HCT116 (cell line): Measurements from ENCODE around the gene KSR2. TPM values are rescaled to one million over a fixed set of nuclear protein-coding genes. Genes with fewer than 3 reads are reported as not detected.

Experiments
- ATAC-seq: fragments of 200-7000 bp; cut with Tn5 transposase; 2 replicates; pipeline ENCODE4 v1.9.1; 2020; ENCODE audit warnings: mild to moderate bottlenecking, moderate library complexity
- BruUV-seq: library from RNA; stranded (reverse); fragments of 400-500 nt; replicated peaks from 2 replicates; lab custom pipeline; 2021; lab: Mats Ljungman, UMichigan
- CTCF ChIA-PET: fragments of 300-600 bp; sonication (Branson Sonifier 250); formaldehyde crosslinking; loops from one replicate; lab custom pipeline; 2021; ENCODE audit warnings: antibody characterized with exemption; lab: Charles Lee
- POLR2A ChIA-PET: fragments of 300-600, 350-600 bp; sonication (Branson Sonifier 250); formaldehyde crosslinking; loops from one replicate; lab custom pipeline; 2021; ENCODE audit warnings: antibody characterized with exemption; lab: Charles Lee
- RAD21 ChIA-PET, 2 experiments: fragments of 300-600 bp; sonication (Branson Sonifier 250); formaldehyde crosslinking; loops; one replicate each; lab custom pipeline; 2023; ENCODE audit warnings: low total read pairs in 2 of 2; ENCODE audit not compliant: uncharacterized antibody in 2 of 2, unreplicated experiment in 2 of 2, low non-redundant PET in 1 of 2; lab: Charles Lee
- DNase-seq: peaks from one replicate; pipeline ENCODE4 v3.0.0-alpha.2; 2010; ENCODE audit warnings: low read depth, low spot score
- H2AFZ ChIP-seq: fragments of 200-600 bp; shearing (Covaris generic), sonication (generic); 2 replicates; pipeline ENCODE4 v1.6.1; 2017; ENCODE audit warnings: low read depth, mixed run types, mixed read lengths, antibody characterized with exemption, low read length; ENCODE audit not compliant: poor library complexity, severe bottlenecking
- H3K27ac ChIP-seq: 2 replicates; pipeline ENCODE4 v1.5.1; 2012; ENCODE audit warnings: low read depth, low read length
- H3K27me3 ChIP-seq: fragments of 200-600 bp; sonication (generic); 2 replicates; pipeline ENCODE4 v1.6.1; 2016; ENCODE audit warnings: mixed run types, low read length, mixed read lengths; ENCODE audit not compliant: insufficient read depth
- H3K36me3 ChIP-seq, 2 experiments: fragments of 200-500 bp in 1 of 2; fragments of 200-600 bp in 1 of 2; sonication (Bioruptor generic) in 1 of 2; sonication (generic) in 1 of 2; 2 replicates each; pipeline versions ENCODE4 v1.5.1 to v1.6.1; 2014 to 2016; ENCODE audit warnings: low read length in 2 of 2, inconsistent platforms in 1 of 2, mixed read lengths in 1 of 2, mixed run types in 1 of 2; ENCODE audit not compliant: insufficient read depth in 2 of 2, control insufficient read depth in 1 of 2
- H3K4me1 ChIP-seq, 2 experiments: fragments of 200-600 bp in 1 of 2; sonication (generic) in 1 of 2; 2 replicates each; pipeline versions ENCODE4 v1.5.1 to v1.6.1; 2012 to 2017; ENCODE audit warnings: low read length in 2 of 2, inconsistent platforms in 1 of 2, mild to moderate bottlenecking in 1 of 2, mixed read lengths in 1 of 2, mixed run types in 1 of 2, moderate library complexity in 1 of 2; ENCODE audit not compliant: insufficient read depth in 2 of 2, control insufficient read depth in 1 of 2
- H3K4me2 ChIP-seq: fragments of 200-600 bp; sonication (generic); 2 replicates; pipeline ENCODE4 v1.6.1; 2017; ENCODE audit warnings: mixed run types, low read length, mixed read lengths
- H3K4me3 ChIP-seq, 2 experiments: fragments of 200-600 bp in 1 of 2; sonication (generic) in 1 of 2; replicated peaks in 1 of 2; 2 replicates each; pipeline ENCODE4 v1.5.1; 2011 to 2016; ENCODE audit warnings: low read length in 2 of 2, control low read depth in 1 of 2, low read depth in 1 of 2, mild to moderate bottlenecking in 1 of 2, mixed read lengths in 1 of 2, mixed run types in 1 of 2
- H3K79me2 ChIP-seq: fragments of 200-600 bp; sonication (generic); 2 replicates; pipeline ENCODE4 v1.6.1; 2017; ENCODE audit warnings: mild to moderate bottlenecking, mixed run types, low read length, moderate library complexity, mixed read lengths; ENCODE audit not compliant: insufficient read depth
- H3K9ac ChIP-seq: fragments of 200-600 bp; sonication (generic); 2 replicates; pipeline ENCODE4 v1.6.1; 2016; ENCODE audit warnings: low read length, mixed read lengths
- H3K9me2 ChIP-seq: fragments of 200-600 bp; sonication (generic), shearing (Covaris generic); 2 replicates; pipeline ENCODE4 v1.6.1; 2017; ENCODE audit warnings: mixed run types, mild to moderate bottlenecking, moderate library complexity; ENCODE audit not compliant: insufficient read depth
- H3K9me3 ChIP-seq, 2 experiments: fragments of 200-500 bp in 1 of 2; fragments of 200-600 bp in 1 of 2; sonication (Bioruptor generic) in 1 of 2; sonication (generic) in 1 of 2; 2 replicates each; pipeline ENCODE4 v1.6.1; 2014 to 2017; ENCODE audit warnings: low read length in 2 of 2, mixed read lengths in 2 of 2, inconsistent platforms in 1 of 2, low read depth in 1 of 2, mild to moderate bottlenecking in 1 of 2, mixed run types in 1 of 2, moderate library complexity in 1 of 2; ENCODE audit not compliant: control insufficient read depth in 1 of 2, insufficient read depth in 1 of 2
- H4K20me1 ChIP-seq: fragments of 200-600 bp; sonication (generic), shearing (Covaris generic); 2 replicates; pipeline ENCODE4 v1.6.1; 2017; ENCODE audit warnings: mixed run types, mild to moderate bottlenecking, moderate library complexity; ENCODE audit not compliant: insufficient read depth
- CBX3 ChIP-seq: IDR thresholded peaks from 2 replicates; pipeline ENCODE4 v1.6.1; 2012; ENCODE audit warnings: low read depth
- CEBPB ChIP-seq: IDR thresholded peaks from 2 replicates; pipeline ENCODE4 v1.6.1; 2012; ENCODE audit warnings: low read depth
- ELF1 ChIP-seq: IDR thresholded peaks from 2 replicates; pipeline ENCODE4 v1.6.1; 2012; ENCODE audit warnings: low read depth, borderline replicate concordance
- EZH2phosphoT487 ChIP-seq: fragments of 200-600 bp; IDR thresholded peaks from 2 replicates; pipeline ENCODE4 v1.6.1; 2018; ENCODE audit warnings: antibody characterized with exemption, borderline replicate concordance
- FOSL1 ChIP-seq: IDR thresholded peaks from 2 replicates; pipeline ENCODE4 v1.6.1; 2012; ENCODE audit warnings: low read depth
- MAX ChIP-seq: IDR thresholded peaks from 2 replicates; pipeline ENCODE4 v1.6.1; 2012
- POLR2AphosphoS5 ChIP-seq: IDR thresholded peaks from 2 replicates; pipeline ENCODE4 v1.6.1; 2011; ENCODE audit warnings: mild to moderate bottlenecking, low read depth, low read length, moderate library complexity
- RAD21 ChIP-seq: IDR thresholded peaks from 2 replicates; pipeline ENCODE4 v1.6.1; 2012; ENCODE audit warnings: low read depth, mild to moderate bottlenecking
- REST ChIP-seq: IDR thresholded peaks from 2 replicates; pipeline ENCODE4 v1.6.1; 2012; ENCODE audit warnings: low read depth
- SIN3A ChIP-seq: IDR thresholded peaks from 2 replicates; pipeline ENCODE4 v1.6.1; 2012; ENCODE audit warnings: low read depth
- SP1 ChIP-seq: IDR thresholded peaks from 2 replicates; pipeline ENCODE4 v1.6.1; 2012; ENCODE audit warnings: low read depth
- SRF ChIP-seq: IDR thresholded peaks from 2 replicates; pipeline ENCODE4 v1.6.1; 2012; ENCODE audit warnings: low read depth
- YY1 ChIP-seq: IDR thresholded peaks from 2 replicates; pipeline ENCODE4 v1.6.1; 2011; ENCODE audit warnings: low read length, low read depth, moderate library complexity, mild to moderate bottlenecking; ENCODE audit not compliant: insufficient replicate concordance; ENCODE audit errors: extremely low read depth
- ZNF274 ChIP-seq: fragments of 200-500 bp; sonication (Bioruptor generic); IDR thresholded peaks from 2 replicates; pipeline ENCODE4 v1.6.1; 2014; ENCODE audit warnings: mild to moderate bottlenecking, low read depth, low read length, inconsistent platforms
- intact Hi-C: fragments of 100-400 bp; cut with micrococcal nuclease; formaldehyde crosslinking; loops from 2 replicates; pipeline ENCODE4 v1.10.0; 2022
- total RNA-seq: library from RNA; stranded (reverse); gene quantifications from one replicate; pipeline ENCODE4 v1.2.1, GENCODE V29; 2021; ENCODE audit not compliant: unreplicated experiment
- TF ChIP-seq, protein P1 (sequence below), 3 experiments: fragments of 200-600 bp in 1 of 3; sonication (generic) in 1 of 3; IDR thresholded peaks in 2 of 3; conservative IDR thresholded peaks in 1 of 3; 2 replicates each; pipeline ENCODE4 v1.5.1; 2012 to 2017; ENCODE audit warnings: low read depth in 2 of 3, low read length in 2 of 3, antibody characterized with exemption in 1 of 3, borderline replicate concordance in 1 of 3, control low read depth in 1 of 3, mild to moderate bottlenecking in 1 of 3, mixed read lengths in 1 of 3, mixed run types in 1 of 3, moderate library complexity in 1 of 3; ENCODE audit not compliant: insufficient read depth in 1 of 3
- TF ChIP-seq, protein P2 (sequence below): IDR thresholded peaks from 2 replicates; pipeline ENCODE4 v1.6.1; 2012
- TF ChIP-seq, protein P3 (sequence below): IDR thresholded peaks from 2 replicates; pipeline ENCODE4 v1.6.1; 2011; ENCODE audit warnings: mild to moderate bottlenecking, low read length, moderate library complexity; ENCODE audit not compliant: insufficient replicate concordance; ENCODE audit errors: extremely low read depth

KSR2 gene
- total RNA-seq, 1 experiment from 2014 or later, result 10.1 TPM

DNA sequence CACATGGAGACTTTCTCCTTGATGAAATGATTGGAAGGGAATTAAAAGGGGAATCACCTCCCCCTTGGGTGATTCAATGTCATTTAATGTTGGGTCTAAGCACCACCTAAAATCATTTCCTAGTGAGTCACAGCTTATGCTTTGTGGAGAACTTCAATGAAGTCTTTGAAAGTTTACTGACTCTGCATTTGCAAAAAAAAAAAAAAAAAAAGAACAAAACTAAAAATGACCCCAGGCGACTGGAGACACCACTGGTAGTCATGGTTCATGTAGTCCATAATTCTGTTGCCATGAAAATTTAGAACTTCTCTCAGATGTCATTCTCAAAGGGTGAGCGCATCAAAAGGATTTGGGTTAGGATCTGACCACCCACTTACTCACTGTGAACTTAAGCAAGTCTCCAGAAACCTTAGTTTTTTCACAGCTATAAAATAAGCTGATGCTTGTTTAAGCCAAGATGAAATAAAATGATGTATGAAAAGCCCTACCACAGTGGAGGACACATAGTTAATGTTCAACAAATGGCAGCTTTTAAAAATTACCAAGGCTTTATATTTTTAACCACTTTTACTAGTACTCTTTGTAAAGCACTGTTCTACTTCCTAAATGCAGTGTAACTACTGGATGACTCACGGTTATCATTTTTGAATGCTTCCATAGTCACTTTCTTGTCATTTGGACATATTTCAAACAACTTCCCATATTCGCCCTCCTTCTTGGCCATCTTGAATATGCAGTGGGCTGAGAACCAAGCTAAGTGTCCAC is 18.1 kb upstream of the KSR2 start:
- RAD21 ChIA-PET, result interaction anchor here (0.6 to 1.0 kb wide), 2 partner anchors 16 to 112 kb away, joined by 3 read pairs; no protein-coding TSS in a partner anchor
- peak overlapping the region; percentile 63 for H3K4me2 ChIP-seq
- ATAC-seq (peak; percentile 78), DNase-seq (peak; percentile 97)
- POLR2A ChIA-PET, result interaction anchor here (1.0 to 2.0 kb wide), 4 partner anchors 15 to 30 kb away, joined by 3 to 11 read pairs (median 4); partner anchors contain the start of gene KSR2
- no peaks in the 10 kb centered on the region for H3K36me3 ChIP-seq
- intact Hi-C loops, result loop anchor here (2.0 to 5.0 kb wide), 2 partner anchors 30 to 65 kb away; partner anchors contain the start of gene RFC5
- BruUV-seq, result no TSS peak
- H3K9me3 ChIP-seq, result no peaks in the 10 kb centered on the region
- peak overlapping the region; percentile 79 for H2AFZ ChIP-seq
- peak overlapping the region; percentile 57 for H3K9ac ChIP-seq
- CTCF ChIA-PET, result interaction anchor here (1.0 to 1.4 kb wide), 4 partner anchors 48 to 130 kb away, joined by 3 to 4 read pairs (median 4); no protein-coding TSS in a partner anchor
- peaks cover 43 to 71% of the 10 kb centered on the region in 2 experiments for H3K4me1 ChIP-seq
- no peaks in the 10 kb centered on the region for H3K9me2 ChIP-seq
- peak overlapping the region in 1 of 2 experiments; percentile 27; a peak in 2 of 4 replicates for H3K4me3 ChIP-seq
- H3K27ac ChIP-seq, result peak overlapping the region; percentile 98
- H3K79me2 ChIP-seq, result no peaks in the 10 kb centered on the region
- no peaks in the 10 kb centered on the region for H3K27me3 ChIP-seq
- H4K20me1 ChIP-seq, result no peaks in the 10 kb centered on the region
- TF ChIP-seq MAX, result peak; percentile 32; the same call in 1 of the 2 replicates
- TF ChIP-seq, protein P1, sequence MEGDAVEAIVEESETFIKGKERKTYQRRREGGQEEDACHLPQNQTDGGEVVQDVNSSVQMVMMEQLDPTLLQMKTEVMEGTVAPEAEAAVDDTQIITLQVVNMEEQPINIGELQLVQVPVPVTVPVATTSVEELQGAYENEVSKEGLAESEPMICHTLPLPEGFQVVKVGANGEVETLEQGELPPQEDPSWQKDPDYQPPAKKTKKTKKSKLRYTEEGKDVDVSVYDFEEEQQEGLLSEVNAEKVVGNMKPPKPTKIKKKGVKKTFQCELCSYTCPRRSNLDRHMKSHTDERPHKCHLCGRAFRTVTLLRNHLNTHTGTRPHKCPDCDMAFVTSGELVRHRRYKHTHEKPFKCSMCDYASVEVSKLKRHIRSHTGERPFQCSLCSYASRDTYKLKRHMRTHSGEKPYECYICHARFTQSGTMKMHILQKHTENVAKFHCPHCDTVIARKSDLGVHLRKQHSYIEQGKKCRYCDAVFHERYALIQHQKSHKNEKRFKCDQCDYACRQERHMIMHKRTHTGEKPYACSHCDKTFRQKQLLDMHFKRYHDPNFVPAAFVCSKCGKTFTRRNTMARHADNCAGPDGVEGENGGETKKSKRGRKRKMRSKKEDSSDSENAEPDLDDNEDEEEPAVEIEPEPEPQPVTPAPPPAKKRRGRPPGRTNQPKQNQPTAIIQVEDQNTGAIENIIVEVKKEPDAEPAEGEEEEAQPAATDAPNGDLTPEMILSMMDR (IDR thresholded peaks at IDR 0.05 in 2 of 3, conservative IDR thresholded peaks at IDR 0.05 in 1 of 3; ENCODE audit: borderline replicate concordance in 1 of 3, insufficient read depth in 1 of 3, low read depth in 2 of 3, low read length in 2 of 3), result no peak
- peak; percentile 72 for TF ChIP-seq CEBPB
- TF ChIP-seq ZNF274, result no peak
- TF ChIP-seq CBX3, result peak; percentile 75
- no peak for TF ChIP-seq ELF1
- peak; percentile 86 for TF ChIP-seq FOSL1
- TF ChIP-seq SIN3A, result peak; percentile 58
- no peak for TF ChIP-seq REST
- TF ChIP-seq, protein P2, sequence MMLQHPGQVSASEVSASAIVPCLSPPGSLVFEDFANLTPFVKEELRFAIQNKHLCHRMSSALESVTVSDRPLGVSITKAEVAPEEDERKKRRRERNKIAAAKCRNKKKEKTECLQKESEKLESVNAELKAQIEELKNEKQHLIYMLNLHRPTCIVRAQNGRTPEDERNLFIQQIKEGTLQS, result peak; percentile 17; the same call in 1 of the 2 replicates
- no peak for TF ChIP-seq EZH2phosphoT487
- TF ChIP-seq SP1, result peak; percentile 76
- 0 out of 2 replicates have a peak, but pooled peaks have one; percentile 1 for TF ChIP-seq RAD21
- TF ChIP-seq POLR2AphosphoS5, result peak; percentile 45; the same call in 1 of the 2 replicates
- TF ChIP-seq YY1, result peak; percentile 80
- peak; percentile 59 for TF ChIP-seq SRF
- TF ChIP-seq, protein P3, sequence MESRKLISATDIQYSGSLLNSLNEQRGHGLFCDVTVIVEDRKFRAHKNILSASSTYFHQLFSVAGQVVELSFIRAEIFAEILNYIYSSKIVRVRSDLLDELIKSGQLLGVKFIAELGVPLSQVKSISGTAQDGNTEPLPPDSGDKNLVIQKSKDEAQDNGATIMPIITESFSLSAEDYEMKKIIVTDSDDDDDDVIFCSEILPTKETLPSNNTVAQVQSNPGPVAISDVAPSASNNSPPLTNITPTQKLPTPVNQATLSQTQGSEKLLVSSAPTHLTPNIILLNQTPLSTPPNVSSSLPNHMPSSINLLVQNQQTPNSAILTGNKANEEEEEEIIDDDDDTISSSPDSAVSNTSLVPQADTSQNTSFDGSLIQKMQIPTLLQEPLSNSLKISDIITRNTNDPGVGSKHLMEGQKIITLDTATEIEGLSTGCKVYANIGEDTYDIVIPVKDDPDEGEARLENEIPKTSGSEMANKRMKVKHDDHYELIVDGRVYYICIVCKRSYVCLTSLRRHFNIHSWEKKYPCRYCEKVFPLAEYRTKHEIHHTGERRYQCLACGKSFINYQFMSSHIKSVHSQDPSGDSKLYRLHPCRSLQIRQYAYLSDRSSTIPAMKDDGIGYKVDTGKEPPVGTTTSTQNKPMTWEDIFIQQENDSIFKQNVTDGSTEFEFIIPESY, result peak; percentile 71
